GM12892 (cell line): ENCODE results near the gene OR8B2.

ENCODE experiments used
- POLR2A ChIP-seq: IDR thresholded peaks from 2 replicates; pipeline ENCODE4 v1.6.1; 2011; ENCODE audit warnings: low read depth, low read length, control low read depth
- POLR2AphosphoS5 ChIP-seq: IDR thresholded peaks from 2 replicates; pipeline ENCODE4 v1.6.1; 2011; ENCODE audit warnings: low read depth, low read length, control low read depth
- TAF1 ChIP-seq: IDR thresholded peaks from 2 replicates; pipeline ENCODE4 v1.6.1; 2011; ENCODE audit warnings: low read depth, mild to moderate bottlenecking, control low read depth, low read length, borderline replicate concordance

GRCh38 chr11:124359566-124359965 is 24.7 kb downstream of the OR8B2 start:
- TF ChIP-seq POLR2A, result no peak
- TF ChIP-seq TAF1, result no peak
- no peak for TF ChIP-seq POLR2AphosphoS5
